Activated effector memory CD4-positive, alpha-beta T cell treated with Interleukin-2 at 50 U/mL for 16 hours (primary cell): Measurements from ENCODE around the gene FRY.

ENCODE experiments used
- DNase-seq: peaks from one replicate; pipeline ENCODE4 v3.0.0-alpha.2; 2020

Gene FRY

GRCh38 chr13:32266130-32266529 lies 234.6 kb downstream of the FRY start:
- DNase-seq = no peak

GRCh38 chr13:32267836-32268439 lies 236.4 kb downstream of the FRY start:
- peak; percentile 18 for DNase-seq

- DNase-seq = no peak
Measured at GRCh38 chr13:32272021-32272683, 240.6 kb downstream of the FRY start.

- no peak for DNase-seq
Measured at GRCh38 chr13:32277839-32278238, 246.3 kb downstream of the FRY start.

DNA sequence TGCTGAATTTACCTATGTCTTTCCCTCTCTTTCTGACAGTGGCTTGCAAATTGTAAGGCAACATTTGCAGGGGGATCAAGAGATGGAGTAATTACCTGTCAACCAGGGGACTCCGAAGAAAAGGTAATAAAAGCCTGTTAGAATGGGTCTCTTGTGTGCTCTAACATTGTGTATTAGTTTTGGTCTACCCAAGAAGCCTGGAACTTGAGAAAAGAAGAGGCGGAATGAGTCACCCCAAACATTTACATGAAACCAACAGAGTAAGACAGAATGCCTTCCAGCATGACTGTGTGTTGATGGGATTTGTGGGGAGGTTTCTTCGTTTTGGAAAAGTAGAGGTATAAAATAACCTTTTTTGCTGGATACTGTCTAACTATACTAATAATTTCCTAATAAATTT lies 246.9 kb downstream of the FRY start:
- DNase-seq = no peak

DNA sequence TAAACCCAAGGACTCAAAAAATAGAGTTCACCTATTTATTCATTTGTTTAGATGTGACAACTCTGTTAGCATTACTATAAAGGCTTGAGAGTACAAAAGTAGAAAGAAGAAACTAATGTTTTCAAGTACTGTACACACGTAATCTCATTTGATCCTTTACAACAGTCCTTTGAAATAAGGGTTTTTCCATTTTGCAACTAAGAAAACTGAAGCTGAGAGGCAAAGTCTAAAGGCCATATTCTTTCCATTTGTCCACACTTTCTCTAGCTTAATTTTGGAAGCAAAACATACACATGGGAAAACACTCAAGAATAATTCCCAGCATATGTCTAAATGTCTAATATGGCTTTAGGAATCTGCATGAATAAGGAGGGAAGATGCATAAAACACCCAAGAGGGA lies 249.5 kb downstream of the FRY start:
- DNase-seq = no peak

- no peak for DNase-seq
Measured at GRCh38 chr13:32282096-32282711, 250.6 kb downstream of the FRY start.

DNA sequence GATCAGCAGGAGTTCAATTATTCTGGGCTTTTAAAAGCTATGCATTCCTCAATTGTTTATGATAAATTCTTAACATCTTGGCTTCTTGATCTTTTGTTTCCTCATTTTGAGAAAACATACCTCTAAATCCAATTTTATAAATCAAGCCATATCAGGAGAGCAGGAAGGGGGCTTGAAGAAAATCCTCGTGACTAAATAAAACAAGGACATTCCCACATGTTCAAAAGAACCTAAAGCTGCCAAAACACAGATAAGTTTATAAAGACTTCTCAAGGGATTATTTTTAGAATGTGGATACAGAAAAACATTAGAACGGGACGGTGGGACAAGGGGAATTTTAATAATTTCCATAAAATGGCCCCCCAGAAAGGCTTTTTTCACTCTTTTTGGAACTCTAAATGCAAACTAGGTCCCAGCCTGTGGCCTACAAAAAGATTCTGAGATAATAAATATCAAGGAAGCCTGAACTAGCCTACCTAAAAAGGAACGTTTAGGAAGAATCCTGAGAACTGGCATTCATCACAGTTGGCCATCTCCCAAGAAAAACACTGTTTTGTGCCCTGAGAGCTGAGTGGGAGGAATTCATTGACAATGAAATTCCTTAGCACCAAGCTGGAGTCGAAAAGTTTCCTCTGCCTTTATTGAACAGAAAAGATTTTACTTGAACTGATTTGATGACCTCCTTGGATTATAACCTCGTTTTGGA lies 253.5 kb downstream of the FRY start:
- no peak for DNase-seq

GRCh38 chr13:32285633-32285965 lies 254.0 kb downstream of the FRY start:
- no peak for DNase-seq

- DNase-seq = no peak
Measured at GRCh38 chr13:32297206-32297605, 265.6 kb downstream of the FRY start.

GRCh38 chr13:32298695-32299094 lies 267.1 kb downstream of the FRY start:
- no peak for DNase-seq

DNA sequence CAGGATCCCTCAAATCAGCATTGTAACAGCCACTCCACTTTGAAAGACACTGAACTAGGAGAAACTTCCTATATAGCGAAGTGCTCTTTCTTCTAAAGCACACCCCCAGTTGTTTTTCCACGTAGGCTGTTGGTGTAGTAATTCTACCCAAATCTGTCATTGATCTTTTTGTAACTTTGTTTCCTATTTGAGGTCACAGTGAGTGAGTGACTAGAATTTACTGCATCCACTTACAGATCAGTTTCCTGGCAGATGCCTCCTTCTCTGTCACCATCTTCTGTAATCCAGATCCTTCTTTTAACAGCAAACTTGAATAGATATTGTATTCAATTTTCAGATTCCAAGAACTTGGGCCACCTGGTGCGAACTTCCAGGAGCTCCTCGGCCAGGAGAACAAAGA lies 268.3 kb downstream of the FRY start:
- no peak for DNase-seq

GRCh38 chr13:32300406-32300805 lies 268.8 kb downstream of the FRY start:
- no peak for DNase-seq

- no peak for DNase-seq
Measured at GRCh38 chr13:32300920-32301319, 269.3 kb downstream of the FRY start.

GRCh38 chr13:32302461-32302860 lies 270.9 kb downstream of the FRY start:
- no peak for DNase-seq

- DNase-seq = no peak
Measured at GRCh38 chr13:32305646-32306045, 274.1 kb downstream of the FRY start.

- DNase-seq = no peak
Measured at GRCh38 chr13:32309312-32310133, 277.9 kb downstream of the FRY start.

GRCh38 chr13:32310134-32310706 lies 278.6 kb downstream of the FRY start:
- DNase-seq = no peak

DNA sequence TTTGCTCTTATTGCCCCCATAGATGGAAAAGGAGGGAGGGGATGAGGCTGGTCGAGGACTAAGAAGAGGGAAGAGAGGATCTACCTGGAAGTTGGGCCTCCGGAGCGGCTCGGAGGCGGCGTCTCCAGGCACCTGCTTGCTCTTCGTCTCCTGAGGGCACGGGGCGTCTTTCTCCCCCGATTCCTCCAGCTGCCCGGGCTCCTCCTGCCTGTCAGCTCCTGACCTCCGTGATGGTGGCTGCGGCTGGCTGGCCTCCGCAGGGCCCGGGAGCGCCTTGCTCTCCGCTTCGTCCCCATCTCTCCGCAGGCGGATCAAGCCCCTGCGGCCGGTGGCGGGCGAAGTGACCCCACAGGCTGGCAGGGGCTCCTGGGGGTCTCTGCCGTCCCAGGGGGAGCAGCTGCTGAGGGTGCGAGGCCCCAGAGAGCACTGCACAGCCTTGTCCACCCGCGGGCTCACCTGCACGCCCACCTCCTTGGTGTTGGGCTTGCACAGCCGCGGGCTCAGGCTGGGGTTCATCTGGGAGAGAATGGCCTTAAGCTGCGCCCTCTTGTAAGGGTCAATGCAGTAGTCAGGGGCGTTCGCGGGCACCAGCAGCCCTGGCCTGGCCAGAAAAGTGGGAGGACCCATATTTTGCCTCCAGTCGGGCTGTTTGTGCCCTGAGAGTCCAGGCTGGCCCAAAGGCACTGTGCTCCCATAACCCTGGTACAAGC lies 279.8 kb downstream of the FRY start:
- no peak for DNase-seq

DNA sequence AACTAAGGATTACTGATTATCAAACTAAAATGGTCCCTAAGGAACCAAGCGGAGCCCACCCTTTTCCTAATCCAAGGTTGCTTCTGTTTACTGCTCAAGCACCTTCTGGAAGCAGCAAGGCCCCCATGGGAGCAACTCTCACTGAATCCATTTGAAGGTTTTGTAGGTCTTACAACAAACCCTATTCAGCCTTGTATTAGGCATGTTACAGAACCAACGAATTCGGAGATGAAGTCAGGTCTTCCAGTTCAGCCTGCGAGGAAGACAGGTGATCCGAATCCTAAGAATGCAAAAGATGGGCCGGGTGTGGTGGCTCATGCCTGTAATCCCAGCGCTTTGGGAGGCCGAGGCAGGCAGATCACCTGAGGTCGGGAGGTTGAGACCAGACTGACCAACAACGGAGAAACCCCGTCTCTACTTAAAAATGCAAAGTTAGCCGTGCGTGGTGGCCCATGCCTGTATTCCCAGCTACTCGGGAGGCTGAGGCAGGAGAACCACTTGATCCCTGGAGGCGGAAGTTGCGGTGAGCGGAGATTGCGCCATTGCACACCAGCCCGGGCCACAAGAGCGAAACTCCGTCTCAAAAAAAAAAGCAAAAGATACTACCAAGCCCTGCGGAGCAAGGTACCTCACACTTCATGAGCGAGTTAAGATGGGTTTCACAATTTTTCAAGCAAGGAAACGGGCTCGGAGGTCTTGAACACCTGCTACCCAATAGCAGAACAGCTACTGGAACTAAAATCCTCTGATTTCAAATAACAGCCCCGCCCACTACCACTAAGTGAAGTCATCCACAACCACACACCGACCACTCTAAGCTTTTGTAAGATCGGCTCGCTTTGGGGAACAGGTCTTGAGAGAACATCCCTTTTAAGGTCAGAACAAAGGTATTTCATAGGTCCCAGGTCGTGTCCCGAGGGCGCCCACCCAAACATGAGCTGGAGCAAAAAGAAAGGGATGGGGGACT lies 283.0 kb downstream of the FRY start:
- DNase-seq = no peak
